ENCODE measurements around the gene HEBP2.
A peak's percentile ranks its signal among the peaks of the same experiment; 100 is the strongest.

HEBP2 gene

DNA sequence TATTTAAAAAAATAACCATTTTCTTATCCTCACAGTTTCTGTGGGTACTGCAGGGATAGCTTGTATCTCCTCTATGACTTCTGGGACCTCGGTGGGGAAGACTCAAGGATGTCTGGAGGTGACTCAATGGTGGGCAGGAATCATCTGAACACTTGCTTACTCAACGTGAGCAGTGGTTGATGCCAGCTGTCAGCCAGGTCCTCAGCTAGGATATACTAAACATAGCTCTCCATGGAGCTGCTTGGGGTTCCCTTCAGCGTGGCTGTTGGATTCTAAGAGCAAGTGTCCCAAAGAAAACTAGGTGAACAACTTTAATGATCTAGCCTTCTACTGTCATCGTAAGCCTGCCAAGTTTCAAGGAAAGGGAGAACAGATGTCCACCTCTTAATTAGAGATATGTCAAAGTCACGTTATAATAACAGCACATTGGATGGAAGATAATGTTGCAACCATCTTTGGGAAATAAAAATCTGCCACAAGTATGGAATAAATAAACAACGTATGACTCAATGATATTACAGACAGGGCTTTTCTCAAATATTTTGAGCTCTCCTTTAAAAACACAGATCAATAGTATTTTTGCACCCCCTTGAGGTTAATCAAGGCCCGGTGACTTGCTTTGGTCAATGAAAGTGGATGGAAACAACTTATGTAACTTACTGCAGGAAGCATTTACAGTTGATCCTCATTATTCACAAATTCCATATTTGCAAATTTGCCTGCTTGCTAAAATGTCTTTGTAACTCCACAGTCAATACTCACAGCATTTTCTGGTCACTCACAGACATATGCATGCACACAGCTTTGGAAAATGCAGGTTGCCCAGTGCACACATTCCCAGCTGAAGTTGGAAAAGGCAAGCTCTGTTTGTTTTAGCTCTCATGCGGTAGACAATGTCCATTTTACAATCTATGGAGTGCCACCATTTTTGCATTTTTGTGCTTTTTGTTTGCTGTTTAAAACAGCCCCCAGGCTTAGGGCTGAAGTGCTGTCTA, 6.6 kb upstream of the HEBP2 start:
- DNase-seq (ENCODE audit: low spot score): no peak

- DNase-seq (ENCODE audit: low spot score): no peak
Observed at GRCh38 chr6:138400326-138400725, 3.7 kb upstream of the HEBP2 start.

- DNase-seq (ENCODE audit: low spot score): no peak
Observed at GRCh38 chr6:138401960-138402837, 1.8 kb upstream of the HEBP2 start.

- DNase-seq (ENCODE audit: low spot score): no peak
Observed at GRCh38 chr6:138402838-138403187, 1.2 kb upstream of the HEBP2 start.

- DNase-seq (ENCODE audit: low spot score): peak; percentile 30
Observed at GRCh38 chr6:138403324-138403800, 661 bp upstream of the HEBP2 start.

DNA sequence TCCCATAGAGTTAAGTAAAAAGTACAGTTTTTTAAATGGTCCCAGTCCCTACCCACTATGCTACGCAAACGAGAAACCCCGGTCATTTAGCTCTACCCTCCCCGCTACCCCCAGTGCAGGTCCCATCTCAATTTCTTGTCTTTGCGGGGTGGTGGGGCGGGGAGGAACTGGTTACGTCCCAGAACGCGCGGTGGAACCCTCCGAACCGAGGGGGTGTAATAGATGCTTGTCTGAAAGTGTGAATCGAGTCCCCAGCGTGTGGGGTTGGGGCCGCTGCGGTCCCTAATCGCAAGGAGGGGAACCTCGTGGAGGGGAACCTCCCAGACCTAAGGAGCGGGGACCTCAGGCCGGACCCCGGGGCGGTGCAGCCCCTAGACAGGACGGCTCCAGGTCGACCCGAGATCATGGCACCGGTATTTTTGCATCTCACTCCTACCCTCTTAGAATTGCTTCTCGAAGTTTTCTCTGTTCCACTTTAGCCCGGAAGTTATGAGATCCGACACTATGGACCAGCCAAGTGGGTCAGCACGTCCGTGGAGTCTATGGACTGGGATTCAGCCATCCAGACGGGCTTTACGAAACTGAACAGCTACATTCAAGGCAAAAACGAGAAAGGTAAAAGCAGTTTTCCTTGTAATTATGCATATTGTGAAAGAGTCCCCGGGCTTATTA, 779 bp downstream of the HEBP2 start:
- DNase-seq (ENCODE audit: low spot score): no peak

- no peak for DNase-seq (ENCODE audit: low spot score)
Observed at GRCh38 chr6:138405816-138406413, 1.9 kb downstream of the HEBP2 start.

DNA sequence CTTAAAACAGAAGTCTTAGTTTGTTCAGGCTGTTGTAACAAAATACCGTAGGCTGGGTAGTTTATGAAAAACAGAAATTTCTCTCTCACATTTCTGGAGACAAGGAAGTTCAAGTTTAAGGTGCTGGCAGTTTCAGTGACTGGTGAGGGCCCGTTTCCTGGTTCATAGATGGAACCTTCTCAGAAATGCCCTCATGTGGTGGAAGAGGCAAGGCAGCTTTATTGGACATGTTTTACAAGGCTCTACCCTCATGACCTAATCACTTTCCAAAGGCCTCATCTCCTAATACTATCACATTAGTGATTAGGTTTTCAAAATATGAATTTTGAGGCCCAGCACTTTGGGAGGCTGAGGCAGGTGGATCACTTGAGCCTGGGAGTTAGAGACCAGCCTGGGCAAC, 2.4 kb downstream of the HEBP2 start:
- DNase-seq (ENCODE audit: low spot score): no peak

DNA sequence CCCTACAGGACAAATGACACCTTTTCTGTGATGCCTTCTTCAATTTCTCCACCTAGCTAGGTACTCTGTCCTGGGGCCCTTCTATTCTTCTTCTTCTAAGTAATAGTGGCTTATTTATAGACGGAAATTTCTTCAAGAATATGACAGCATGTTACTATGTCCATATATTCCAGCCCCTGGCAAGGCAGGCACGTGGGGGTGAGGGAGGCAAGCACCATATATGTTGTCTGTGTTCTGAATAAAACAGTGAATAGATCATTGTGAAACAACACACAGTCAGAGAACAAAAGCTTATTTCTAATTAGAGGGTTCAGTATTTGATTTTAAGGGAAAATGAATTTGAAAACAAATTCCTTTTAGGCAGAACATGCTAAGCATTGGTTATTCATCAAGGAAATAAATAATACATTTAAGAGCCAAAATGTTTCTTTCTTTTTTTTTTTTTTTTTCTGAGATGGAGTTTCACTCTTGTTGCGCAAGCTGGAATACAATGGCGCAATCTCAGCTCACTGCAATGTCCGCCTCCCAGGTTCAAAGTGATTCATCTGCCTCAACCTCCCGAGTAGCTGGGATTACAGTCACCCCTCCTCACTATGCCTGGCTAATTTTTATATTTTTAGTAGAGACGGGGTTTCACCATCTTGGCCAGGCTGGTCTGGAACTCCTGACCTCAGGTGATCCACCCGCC, 6.2 kb downstream of the HEBP2 start:
- DNase-seq (ENCODE audit: low spot score): no peak

DNA sequence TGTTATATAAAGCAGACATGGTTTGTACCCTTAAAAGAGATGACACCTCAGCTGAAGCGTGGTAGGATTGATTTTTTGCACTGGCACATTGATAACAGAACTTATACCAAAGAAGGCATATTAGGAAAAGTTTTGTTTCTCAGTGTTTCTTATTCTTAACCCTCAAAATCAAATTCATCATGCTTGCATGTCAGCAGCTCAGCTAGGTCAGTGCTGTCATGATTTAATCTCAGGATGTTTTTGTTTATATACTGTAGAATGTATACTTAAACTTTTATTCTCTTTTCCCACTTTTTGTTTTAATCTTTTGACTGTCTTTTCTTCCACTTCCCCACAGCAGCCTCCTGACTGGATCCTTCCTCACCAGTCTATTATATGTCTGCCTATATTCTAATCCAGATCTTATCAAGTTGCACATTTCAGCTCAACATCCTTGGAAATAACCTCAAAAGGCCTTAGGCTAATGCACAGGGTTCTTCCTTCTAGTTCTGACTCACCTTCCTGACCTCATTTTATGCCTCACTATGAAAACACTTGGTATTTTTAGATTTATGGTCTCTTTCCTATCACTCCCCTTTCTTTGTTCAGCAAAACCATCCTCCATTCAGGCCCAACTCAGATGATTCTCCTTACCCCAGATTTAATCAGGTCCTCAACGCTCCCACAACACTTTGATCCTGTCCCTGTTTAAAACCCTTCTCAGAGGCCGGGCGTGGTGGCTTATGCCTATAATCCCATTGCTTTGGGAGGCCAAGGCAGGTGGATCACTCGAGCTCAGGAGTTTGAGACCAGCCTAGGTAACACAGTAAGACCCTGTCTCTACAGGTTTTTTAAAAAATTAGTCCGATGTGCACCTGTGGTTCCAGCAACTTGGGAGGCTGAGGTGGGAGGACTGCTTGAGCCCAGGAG, 7.2 kb downstream of the HEBP2 start:
- no peak for DNase-seq (ENCODE audit: low spot score)

GRCh38 chr6:138415125-138415524, 11.1 kb downstream of the HEBP2 start:
- peak; percentile 61 for DNase-seq (ENCODE audit: low spot score)

DNA sequence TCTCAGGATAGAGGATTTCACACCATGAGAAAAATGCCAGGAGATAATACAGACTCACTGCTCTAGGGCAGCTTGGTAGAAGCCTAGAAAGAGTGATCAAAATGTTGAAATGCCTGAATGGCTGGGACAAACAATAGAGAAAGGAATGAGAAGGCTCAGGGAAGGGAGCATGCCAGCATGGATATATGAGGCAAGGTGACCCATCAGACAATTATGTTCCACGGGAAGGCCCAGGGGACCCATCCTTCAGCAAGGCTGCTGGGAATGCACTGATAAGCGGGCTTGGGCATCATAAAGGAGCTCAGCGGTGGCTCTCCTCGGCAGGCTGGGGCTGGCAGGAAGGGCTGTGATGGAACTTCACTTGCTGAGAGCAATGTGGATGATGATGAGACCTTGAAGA, 12.2 kb downstream of the HEBP2 start:
- no peak for DNase-seq (ENCODE audit: low spot score)

DNA sequence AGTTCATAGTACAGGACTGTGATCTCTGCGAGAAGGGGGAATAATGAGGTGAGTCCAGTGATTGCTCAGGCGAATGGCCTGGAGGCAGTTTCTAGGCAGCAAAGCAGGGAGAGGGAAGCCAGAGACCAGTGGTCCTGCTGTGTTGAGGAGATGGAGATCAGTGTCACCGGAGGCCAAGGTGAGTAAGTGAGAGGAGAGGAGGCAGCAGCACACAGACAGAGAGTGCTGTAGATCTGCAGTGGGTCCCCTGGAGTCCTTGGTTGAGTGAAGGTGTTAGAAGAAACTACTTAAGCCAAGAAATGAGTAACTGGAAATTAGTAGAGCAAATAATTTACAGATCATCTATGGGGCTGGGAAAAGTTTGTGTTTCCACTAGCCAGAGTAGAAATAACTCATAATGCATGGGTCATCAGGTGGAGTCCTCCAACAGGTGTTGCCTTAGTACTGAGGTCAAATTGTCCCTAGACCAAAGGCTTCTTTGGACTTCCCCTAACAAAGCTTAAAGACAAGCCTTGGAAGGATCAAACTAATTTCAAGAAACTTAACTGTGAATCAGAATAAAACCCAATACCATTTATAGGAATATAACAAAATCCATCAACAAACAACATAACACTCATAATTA, 13.6 kb downstream of the HEBP2 start:
- DNase-seq (ENCODE audit: low spot score): no peak

DNA sequence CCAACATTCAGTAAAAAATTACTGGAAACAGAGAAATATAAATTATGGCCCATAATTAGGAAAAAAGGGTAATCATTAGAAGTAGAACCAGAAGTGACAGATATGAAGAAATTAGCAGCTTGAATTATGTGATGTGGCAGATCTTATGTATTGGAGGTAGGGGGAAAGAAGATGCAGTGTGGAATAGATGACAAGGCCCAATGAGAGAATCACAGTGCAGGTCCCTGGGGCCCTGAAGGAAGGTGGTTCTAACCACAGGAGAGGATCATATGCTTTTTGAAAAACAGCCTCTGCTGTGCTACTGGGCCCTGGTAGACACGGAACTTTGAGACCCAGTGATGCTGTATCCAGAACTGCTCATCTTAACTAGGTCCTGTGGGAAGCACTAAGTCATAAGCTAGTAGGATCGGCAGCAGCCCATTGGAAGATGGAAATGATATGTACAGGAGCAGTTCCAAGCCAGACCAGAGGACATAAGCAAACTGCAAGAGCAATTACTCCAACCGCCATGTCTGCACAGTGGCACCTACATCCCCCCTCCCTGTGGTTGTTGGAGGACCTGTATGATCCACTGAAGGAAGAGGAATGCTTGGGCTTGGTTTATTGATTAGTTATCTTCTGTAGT, 14.2 kb downstream of the HEBP2 start:
- no peak for DNase-seq (ENCODE audit: low spot score)

DNA sequence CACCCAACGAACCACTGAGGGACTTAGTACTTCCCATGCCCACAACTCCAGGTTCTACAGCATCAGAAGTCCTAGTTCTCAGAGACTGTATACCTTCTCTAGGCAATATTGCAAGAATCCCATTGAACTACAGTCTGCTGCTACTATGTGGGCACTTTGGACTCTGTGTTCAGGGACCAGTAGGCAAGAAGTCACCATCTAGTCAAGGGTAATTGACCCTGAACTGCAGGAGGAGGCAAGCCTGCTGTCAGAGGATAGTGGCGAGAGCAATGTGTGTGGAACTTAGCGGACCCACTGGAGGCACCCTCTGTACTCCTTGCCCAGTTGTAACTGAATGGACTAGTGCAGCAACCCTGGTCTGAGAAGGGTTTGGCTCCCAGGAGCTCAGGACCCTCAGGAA, 15.7 kb downstream of the HEBP2 start:
- no peak for DNase-seq (ENCODE audit: low spot score)

DNA sequence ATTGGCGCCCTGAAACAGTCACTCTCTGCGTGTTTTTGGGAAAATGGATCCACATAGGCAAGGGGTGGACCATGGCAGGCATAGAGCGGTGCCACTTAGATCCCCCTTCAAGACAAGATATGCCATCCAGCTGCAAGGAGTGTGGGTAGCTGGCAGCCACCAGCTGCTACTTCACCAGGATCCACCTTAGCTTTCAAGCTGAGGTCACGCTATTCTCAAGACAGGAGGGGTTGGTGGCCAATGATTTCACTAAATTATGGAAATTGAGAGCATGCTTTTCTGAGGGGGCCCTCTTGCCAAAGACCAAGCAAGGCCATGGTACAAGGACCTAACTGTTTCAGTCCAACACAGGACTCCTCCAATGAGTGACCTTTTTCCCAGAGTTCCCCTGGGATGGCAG, 16.3 kb downstream of the HEBP2 start:
- DNase-seq (ENCODE audit: low spot score): no peak

DNA sequence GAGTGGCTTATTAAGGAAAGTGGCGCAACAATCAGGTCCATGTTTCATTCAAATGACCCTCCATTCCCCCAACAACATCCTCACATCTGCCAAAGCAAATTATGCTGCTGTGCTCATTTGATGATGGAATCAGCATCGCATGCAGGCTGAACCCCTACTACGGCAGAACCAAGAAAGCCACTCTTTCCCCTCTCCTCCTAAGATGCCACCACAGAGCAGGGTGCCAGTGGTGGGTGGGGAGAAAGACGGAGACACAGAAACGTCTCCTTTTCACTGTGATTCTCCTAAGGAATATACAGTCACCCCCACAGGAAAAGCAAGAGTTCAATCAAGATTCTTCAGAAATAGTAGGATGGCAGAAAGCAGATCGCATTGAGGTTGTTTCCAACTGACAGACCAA, 17.1 kb downstream of the HEBP2 start:
- DNase-seq (ENCODE audit: low spot score): no peak

DNA sequence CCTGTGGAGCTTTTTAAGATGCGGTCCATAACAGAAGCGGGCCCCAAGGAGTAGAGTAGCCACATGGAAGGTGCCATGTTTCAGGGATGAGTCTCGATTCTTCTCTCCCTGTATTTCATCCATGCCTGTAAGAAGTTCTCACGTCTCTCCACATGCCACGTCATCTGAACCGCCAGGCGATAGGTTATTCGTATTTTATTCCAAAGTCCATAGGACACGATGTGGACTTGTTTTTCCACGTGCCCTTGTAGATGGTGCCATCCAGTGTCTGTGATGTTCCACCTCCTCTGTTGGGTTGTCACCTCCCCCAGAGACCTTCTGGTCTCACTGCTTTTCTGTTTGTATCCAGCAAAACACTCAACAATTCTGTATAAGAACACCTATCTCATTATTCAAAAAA, 17.6 kb downstream of the HEBP2 start:
- DNase-seq (ENCODE audit: low spot score): no peak

- no peak for DNase-seq (ENCODE audit: low spot score)
Observed at GRCh38 chr6:138422861-138423260, 18.8 kb downstream of the HEBP2 start.

Data from Ammon's horn (tissue), 1 donor.